Fibroblast of villous mesenchyme (primary cell): Measurements from ENCODE around the gene GFRA4. TPM values are rescaled to one million over a fixed set of nuclear protein-coding genes. Genes with fewer than 3 reads are reported as not detected.

Experiments
- DNase-seq: peaks from one replicate; pipeline ENCODE4 v3.0.0-alpha.2; 2010; ENCODE audit warnings: low read depth
- H3K4me3 ChIP-seq: 2 replicates; pipeline ENCODE4 v1.5.1; 2011; ENCODE audit warnings: low read depth, mild to moderate bottlenecking, low read length
- CTCF ChIP-seq: IDR thresholded peaks from 2 replicates; pipeline ENCODE4 v1.5.1; 2012; ENCODE audit warnings: low read depth, mild to moderate bottlenecking, low read length; ENCODE audit not compliant: insufficient read depth
- total RNA-seq: library from RNA; depleted of rRNA; stranded (reverse); fragments of >200 nt; gene quantifications from 2 replicates; pipeline ENCODE4 v1.2.3, GENCODE V29; 2012

The GFRA4 gene
- total RNA-seq, 1 donor = not detected

- no peak for TF ChIP-seq CTCF
- H3K4me3 ChIP-seq = no peak overlapping the region
- no peak for DNase-seq
Observed at GRCh38 chr20:3651204-3651962, 11.8 kb downstream of the GFRA4 start.

- no peak for TF ChIP-seq CTCF
- no peak for DNase-seq
- H3K4me3 ChIP-seq = no peak overlapping the region
Observed at GRCh38 chr20:3648951-3649350, 14.2 kb downstream of the GFRA4 start.

- TF ChIP-seq CTCF = no peak
- no peak overlapping the region for H3K4me3 ChIP-seq
- DNase-seq = no peak
Observed at GRCh38 chr20:3647473-3647872, 15.7 kb downstream of the GFRA4 start.

- H3K4me3 ChIP-seq = no peak overlapping the region
- no peak for DNase-seq
- TF ChIP-seq CTCF = no peak
Observed at GRCh38 chr20:3646651-3647050, 16.5 kb downstream of the GFRA4 start.

- no peak for DNase-seq
- H3K4me3 ChIP-seq = no peak overlapping the region
- TF ChIP-seq CTCF = no peak
Observed at GRCh38 chr20:3646067-3646440, 17.1 kb downstream of the GFRA4 start.

- H3K4me3 ChIP-seq = no peak overlapping the region
- no peak for DNase-seq
- no peak for TF ChIP-seq CTCF
Observed at GRCh38 chr20:3645309-3646066, 17.7 kb downstream of the GFRA4 start.
